SK-N-SH (cell line): ENCODE data around the gene ZBTB49. TPM values are rescaled to one million over a fixed set of nuclear protein-coding genes. Genes with fewer than 3 reads are reported as not detected.

ENCODE experiments used
- CTCF ChIA-PET: fragments of 300-600, 350-600 bp; formaldehyde crosslinking; extraction: SDS; loops from one replicate; lab custom pipeline; 2021; lab: Yijun Ruan, JAX
- POLR2A ChIA-PET: fragments of 350-600 bp; sonication (Branson Sonifier 250); formaldehyde crosslinking; extraction: SDS; loops from one replicate; lab custom pipeline; 2020; ENCODE audit warnings: antibody characterized with exemption, inconsistent platforms; lab: Yijun Ruan, JAX
- DNase-seq: peaks from one replicate; pipeline ENCODE4 v3.0.0; 2012
- H2AFZ ChIP-seq: fragments of 200-600 bp; sonication (generic); 2 replicates; pipeline ENCODE4 v1.8.1; 2016; ENCODE audit warnings: antibody characterized with exemption, mild to moderate bottlenecking, low read depth
- H3F3A ChIP-seq: fragments of 200-600 bp; sonication (generic); replicated peaks from 2 replicates; pipeline ENCODE3; 2016; ENCODE audit warnings: antibody characterized with exemption, mild to moderate bottlenecking; ENCODE audit not compliant: insufficient read depth
- H3K27ac ChIP-seq, 2 experiments: fragments of 200-500 bp in 1 of 2; fragments of 200-600 bp in 1 of 2; sonication (Bioruptor generic) in 1 of 2; sonication (generic), shearing (Covaris generic) in 1 of 2; 2 replicates each; pipeline versions ENCODE4 v1.5.1 to v1.6.1; 2014 to 2016; ENCODE audit warnings: low read depth in 2 of 2, inconsistent platforms in 1 of 2, low read length in 1 of 2, mild to moderate bottlenecking in 1 of 2, mixed read lengths in 1 of 2
- H3K27me3 ChIP-seq: fragments of 200-600 bp; sonication (generic), shearing (Covaris generic); 2 replicates; pipeline ENCODE4 v1.6.1; 2016; ENCODE audit warnings: mixed run types; ENCODE audit not compliant: insufficient read depth
- H3K36me3 ChIP-seq, 2 experiments: fragments of 200-500 bp in 1 of 2; fragments of 200-600 bp in 1 of 2; sonication (Bioruptor generic) in 1 of 2; sonication (generic) in 1 of 2; replicated peaks in 1 of 2; 2 replicates each; pipeline versions ENCODE3 to v1.5.1; 2014 to 2016; ENCODE audit warnings: low read length in 1 of 2, mild to moderate bottlenecking in 1 of 2; ENCODE audit not compliant: insufficient read depth in 2 of 2, control insufficient read depth in 1 of 2
- H3K4me1 ChIP-seq, 2 experiments: fragments of 200-500 bp in 1 of 2; fragments of 200-600 bp in 1 of 2; sonication (Bioruptor generic) in 1 of 2; sonication (generic), shearing (Covaris generic) in 1 of 2; 2 replicates each; pipeline versions ENCODE4 v1.5.1 to v1.6.1; 2014 to 2016; ENCODE audit warnings: low read depth in 1 of 2, low read length in 1 of 2, mixed run types in 1 of 2; ENCODE audit not compliant: insufficient read depth in 2 of 2, control insufficient read depth in 1 of 2
- H3K4me2 ChIP-seq: fragments of 200-600 bp; sonication (generic), shearing (Covaris generic); 2 replicates; pipeline ENCODE4 v1.6.1; 2017; ENCODE audit warnings: mixed run types
- H3K4me3 ChIP-seq, 2 experiments: fragments of 200-500 bp in 1 of 2; fragments of 200-600 bp in 1 of 2; sonication (Bioruptor generic) in 1 of 2; sonication (generic), shearing (Covaris generic) in 1 of 2; 2 replicates each; pipeline versions ENCODE4 v1.5.1 to v1.8.1; 2014 to 2016; ENCODE audit warnings: low read depth in 2 of 2, inconsistent platforms in 1 of 2, low read length in 1 of 2, mild to moderate bottlenecking in 1 of 2, mixed read lengths in 1 of 2, moderate library complexity in 1 of 2
- H3K79me2 ChIP-seq: fragments of 200-600 bp; sonication (generic); 2 replicates; pipeline ENCODE4 v1.8.1; 2017; ENCODE audit warnings: mild to moderate bottlenecking; ENCODE audit not compliant: insufficient read depth
- H3K9ac ChIP-seq: fragments of 200-600 bp; sonication (generic); 2 replicates; pipeline ENCODE4 v1.6.1; 2017; ENCODE audit warnings: mixed run types
- H3K9me2 ChIP-seq: fragments of 200-600 bp; sonication (generic); 2 replicates; pipeline ENCODE4 v1.6.1; 2017; ENCODE audit warnings: mixed run types
- H3K9me3 ChIP-seq: fragments of 200-600 bp; sonication (generic); 2 replicates; pipeline ENCODE4 v1.6.1; 2017; ENCODE audit warnings: mixed run types, mild to moderate bottlenecking, moderate library complexity
- H4K20me1 ChIP-seq: fragments of 200-600 bp; sonication (generic); 2 replicates; pipeline ENCODE4 v1.6.1; 2017; ENCODE audit warnings: mild to moderate bottlenecking, mixed run types; ENCODE audit not compliant: insufficient read depth
- CHD2 ChIP-seq: fragments of 150-350 bp; IDR thresholded peaks from 2 replicates; pipeline ENCODE4 v1.6.1; 2018; ENCODE audit warnings: low read length; ENCODE audit not compliant: partially characterized antibody
- FOSL2 ChIP-seq: IDR thresholded peaks from 2 replicates; pipeline ENCODE4 v1.4.0; 2012; ENCODE audit warnings: low read depth, mild to moderate bottlenecking, moderate library complexity, borderline replicate concordance
- FOXJ3 ChIP-seq: sonication (generic); formaldehyde crosslinking; IDR thresholded peaks from 2 replicates; pipeline ENCODE4 v1.5.1; 2020; ENCODE audit warnings: mild to moderate bottlenecking, missing genetic modification reagents
- FOXM1 ChIP-seq: IDR thresholded peaks from 2 replicates; pipeline ENCODE4 v1.4.0; 2012; ENCODE audit warnings: low read depth, mild to moderate bottlenecking
- JUND ChIP-seq: IDR thresholded peaks from 2 replicates; pipeline ENCODE4 v1.4.0; 2012
- NFIC ChIP-seq: IDR thresholded peaks from 2 replicates; pipeline ENCODE4 v1.4.0; 2012; ENCODE audit warnings: borderline replicate concordance
- SIN3A ChIP-seq: IDR thresholded peaks from 2 replicates; pipeline ENCODE4 v1.6.1; 2012; ENCODE audit warnings: low read depth, mild to moderate bottlenecking, low read length, moderate library complexity, borderline replicate concordance
- TCF12 ChIP-seq: IDR thresholded peaks from 2 replicates; pipeline ENCODE4 v1.4.0; 2012
- TEAD4 ChIP-seq: IDR thresholded peaks from 2 replicates; pipeline ENCODE4 v1.4.0; 2012; ENCODE audit warnings: mild to moderate bottlenecking, borderline replicate concordance; ENCODE audit not compliant: insufficient read depth
- WGBS: methylation state at CpG from one replicate; pipeline ENCODE4 v1.1.6; 2017; ENCODE audit warnings: low lambda C conversion rate; 5-methylcytosine and 5-hydroxymethylcytosine counted together
- polyA plus RNA-seq, 3 experiments: library from polyadenylated mRNA; depleted of rRNA; stranded (reverse); fragments of >200 nt; gene quantifications; 2 replicates each; pipeline ENCODE4 v1.2.3, GENCODE V29; 2012
- TF ChIP-seq, protein P1 (sequence below): IDR thresholded peaks from 2 replicates; pipeline ENCODE4; 2012

ZBTB49 gene
- polyA plus RNA-seq, 1 of the 3 experiments (the other 2 are of a cell fraction): 3.1 TPM

DNA sequence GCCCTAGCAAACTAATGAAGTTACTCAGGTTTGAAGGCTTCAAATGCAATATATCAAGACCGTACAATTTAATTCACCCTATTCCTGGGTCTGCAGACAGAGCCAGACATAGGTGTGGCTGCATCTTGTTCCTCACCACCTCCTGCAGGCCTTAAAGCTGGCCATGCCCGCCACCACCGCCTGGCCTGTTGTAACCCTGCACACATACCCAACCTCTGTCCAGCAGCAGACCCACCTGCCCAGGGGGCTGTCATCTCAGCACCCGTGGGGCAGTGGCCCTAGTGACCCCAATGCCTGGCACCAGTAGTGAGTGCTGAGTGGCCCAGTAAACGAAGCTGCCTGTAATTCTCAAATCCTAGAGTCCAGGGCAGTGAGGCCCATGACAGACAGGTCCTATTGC lies 40.7 kb downstream of the ZBTB49 start:
- ChIA-PET POLR2A (no interaction called here), CTCF (interaction anchor here (0.5 to 1.7 kb wide), 3 partner anchors 54 to 1487 kb away, joined by 3 to 4 read pairs (median 3); no protein-coding TSS in a partner anchor)
- Histone ChIP-seq H3K9me3 (no peaks in the 10 kb centered on the region), H3F3A (no peaks in the 10 kb centered on the region), H3K79me2 (no peaks in the 10 kb centered on the region), H3K4me2 (no peak overlapping the region), H3K9me2 (no peaks in the 10 kb centered on the region), H3K27ac (no peak overlapping the region), H4K20me1 (no peaks in the 10 kb centered on the region), H3K4me1 (no peaks in the 10 kb centered on the region; a peak in 1 of 4 replicates), H3K4me3 (no peak overlapping the region), H2AFZ (no peak overlapping the region), H3K27me3 (no peaks in the 10 kb centered on the region), H3K36me3 (no peaks in the 10 kb centered on the region), H3K9ac (no peak overlapping the region)
- WGBS: 55% methylated on average over 5 of the region's 5 CpGs
- TF ChIP-seq FOXJ3 (CRISPR knock-in tag) (no peak), TEAD4 (no peak), FOXM1 (no peak)
- TF ChIP-seq, protein P1, sequence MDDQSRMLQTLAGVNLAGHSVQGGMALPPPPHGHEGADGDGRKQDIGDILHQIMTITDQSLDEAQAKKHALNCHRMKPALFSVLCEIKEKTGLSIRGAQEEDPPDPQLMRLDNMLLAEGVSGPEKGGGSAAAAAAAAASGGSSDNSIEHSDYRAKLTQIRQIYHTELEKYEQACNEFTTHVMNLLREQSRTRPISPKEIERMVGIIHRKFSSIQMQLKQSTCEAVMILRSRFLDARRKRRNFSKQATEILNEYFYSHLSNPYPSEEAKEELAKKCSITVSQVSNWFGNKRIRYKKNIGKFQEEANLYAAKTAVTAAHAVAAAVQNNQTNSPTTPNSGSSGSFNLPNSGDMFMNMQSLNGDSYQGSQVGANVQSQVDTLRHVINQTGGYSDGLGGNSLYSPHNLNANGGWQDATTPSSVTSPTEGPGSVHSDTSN: no peak
- no peak for DNase-seq

DNA sequence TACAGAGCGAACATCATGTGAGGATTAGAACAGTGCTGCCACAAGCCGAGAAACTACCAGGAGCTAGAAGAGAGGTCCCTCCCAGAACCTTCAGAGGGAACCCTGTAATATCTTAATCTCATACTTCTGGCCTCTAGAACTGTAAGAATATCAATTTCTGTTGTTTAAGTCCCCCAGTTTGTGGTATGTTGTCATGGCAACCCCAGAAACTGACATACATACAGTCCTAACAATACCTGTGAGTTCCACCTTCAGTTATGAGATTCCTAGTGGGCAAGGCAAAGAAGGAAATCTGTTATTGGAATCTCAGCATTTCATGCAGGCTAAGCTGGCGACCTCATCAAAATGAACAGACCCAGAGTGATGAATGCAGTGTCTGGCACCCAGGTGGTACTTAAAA lies 42.5 kb downstream of the ZBTB49 start:
- H3K9me3 ChIP-seq: no peaks in the 10 kb centered on the region

DNA sequence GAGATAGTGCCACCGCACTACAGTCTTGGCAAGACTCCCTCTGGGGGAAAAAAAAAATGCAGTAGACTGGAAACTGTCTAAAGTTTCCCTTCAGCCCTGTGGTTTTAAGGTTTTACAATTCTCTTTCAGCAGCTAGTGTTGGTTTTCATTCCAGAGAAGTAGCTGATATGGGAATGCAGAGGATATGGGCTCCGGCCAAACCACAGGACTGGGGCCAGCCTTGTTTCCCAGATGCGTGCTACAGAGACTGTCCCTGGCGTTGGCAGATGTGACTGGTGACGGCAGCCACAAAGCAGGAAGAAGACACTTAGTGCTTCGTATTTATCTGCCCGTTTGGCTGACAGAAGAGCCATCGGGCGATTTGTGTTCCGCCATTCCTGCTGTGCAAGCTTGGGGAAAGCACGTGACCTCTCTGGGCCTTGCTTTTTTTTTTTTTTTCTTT lies 43.2 kb downstream of the ZBTB49 start:
- H3K4me1 ChIP-seq: no peaks in the 10 kb centered on the region
- H3K9me3 ChIP-seq: no peaks in the 10 kb centered on the region
- H3K9ac ChIP-seq: no peak overlapping the region
- 49% methylated on average over 11 of the region's 11 CpGs for whole genome bisulfite sequencing
- H2AFZ ChIP-seq: no peak overlapping the region
- H3K79me2 ChIP-seq: no peaks in the 10 kb centered on the region
- H3K4me2 ChIP-seq: no peak overlapping the region; the same call in 1 of the 2 replicates
- no peaks in the 10 kb centered on the region; the same call in 1 of the 2 replicates for H3K27me3 ChIP-seq
- DNase-seq: no peak
- no peak overlapping the region for H3K4me3 ChIP-seq
- POLR2A ChIA-PET: no interaction called here
- no peaks in the 10 kb centered on the region for H4K20me1 ChIP-seq
- H3K9me2 ChIP-seq: no peaks in the 10 kb centered on the region
- CTCF ChIA-PET: interaction anchor here (1.4 to 1.8 kb wide), 2 partner anchors 14 to 77 kb away, joined by 4 to 7 read pairs; no protein-coding TSS in a partner anchor
- H3K27ac ChIP-seq: no peak overlapping the region
- TF ChIP-seq TCF12 (peak; percentile 59), SIN3A (no peak), NFIC (peak; percentile 63)
- no peaks in the 10 kb centered on the region for H3K36me3 ChIP-seq
- no peaks in the 10 kb centered on the region for H3F3A ChIP-seq

More for the DNA sequence above, 42.5 kb downstream of the ZBTB49 start:
- no peaks in the 10 kb centered on the region; a peak in 1 of 4 replicates for H3K4me1 ChIP-seq
- H4K20me1 ChIP-seq: no peaks in the 10 kb centered on the region
- DNase-seq: no peak
- no peaks in the 10 kb centered on the region for H3K36me3 ChIP-seq
- ChIA-PET CTCF (interaction anchor here (1.4 to 1.7 kb wide), 2 partner anchors 72 to 77 kb away, joined by 4 read pairs; no protein-coding TSS in a partner anchor), POLR2A (no interaction called here)
- no peak overlapping the region for H3K27ac ChIP-seq
- H3F3A ChIP-seq: no peaks in the 10 kb centered on the region
- WGBS: 23% methylated on average over 2 of the region's 3 CpGs
- no peak overlapping the region for H3K4me3 ChIP-seq
- H3K79me2 ChIP-seq: no peaks in the 10 kb centered on the region
- H3K27me3 ChIP-seq: no peaks in the 10 kb centered on the region; the same call in 1 of the 2 replicates
- no peak for TF ChIP-seq JUND
- no peak for TF ChIP-seq FOSL2
- no peak for TF ChIP-seq CHD2
- no peak overlapping the region for H3K4me2 ChIP-seq
- H3K9ac ChIP-seq: no peak overlapping the region
- H2AFZ ChIP-seq: no peak overlapping the region
- H3K9me2 ChIP-seq: no peaks in the 10 kb centered on the region
